ENCODE results near the gene HMGB2.
A peak's percentile ranks its signal among the peaks of the same experiment; 100 is the strongest.

The HMGB2 gene

GRCh38 chr4:173333658-173334084, 487 bp downstream of the HMGB2 start:
- DNase-seq, result peak; percentile 34

- DNase-seq, result peak; percentile 10
Observed at GRCh38 chr4:173332963-173333657, 1.0 kb downstream of the HMGB2 start.

GRCh38 chr4:173332021-173332487, 2.1 kb downstream of the HMGB2 start:
- no peak for DNase-seq

- no peak for DNase-seq
Observed at GRCh38 chr4:173330590-173330989, 3.6 kb downstream of the HMGB2 start.

GRCh38 chr4:173328236-173328901, 5.8 kb downstream of the HMGB2 start:
- DNase-seq, result no peak

- no peak for DNase-seq
Observed at GRCh38 chr4:173325007-173325736, 9.0 kb downstream of the HMGB2 start.

GRCh38 chr4:173319696-173320095, 14.5 kb downstream of the HMGB2 start:
- DNase-seq, result no peak

- DNase-seq, result no peak
Observed at GRCh38 chr4:173318648-173319211, 15.4 kb downstream of the HMGB2 start.

- DNase-seq, result no peak
Observed at GRCh38 chr4:173318240-173318639, 15.9 kb downstream of the HMGB2 start.

- no peak for DNase-seq
Observed at GRCh38 chr4:173317004-173317403, 17.2 kb downstream of the HMGB2 start.

- no peak for DNase-seq
Observed at GRCh38 chr4:173316060-173316459, 18.1 kb downstream of the HMGB2 start.

- DNase-seq, result no peak
Observed at GRCh38 chr4:173314715-173315114, 19.4 kb downstream of the HMGB2 start.

- DNase-seq, result no peak
Observed at GRCh38 chr4:173311368-173311767, 22.8 kb downstream of the HMGB2 start.

GRCh38 chr4:173307778-173308177, 26.4 kb downstream of the HMGB2 start:
- DNase-seq, result no peak

- no peak for DNase-seq
Observed at GRCh38 chr4:173301518-173302201, 32.5 kb downstream of the HMGB2 start.

GRCh38 chr4:173294444-173294843, 39.7 kb downstream of the HMGB2 start:
- no peak for DNase-seq

- no peak for DNase-seq
Observed at GRCh38 chr4:173293663-173294062, 40.5 kb downstream of the HMGB2 start.

GRCh38 chr4:173291899-173292298, 42.3 kb downstream of the HMGB2 start:
- DNase-seq, result no peak

- DNase-seq, result no peak
Observed at GRCh38 chr4:173289353-173289727, 44.8 kb downstream of the HMGB2 start.

- DNase-seq, result no peak
Observed at GRCh38 chr4:173288698-173289352, 45.3 kb downstream of the HMGB2 start.

GRCh38 chr4:173288296-173288695, 45.9 kb downstream of the HMGB2 start:
- peak; percentile 70 for DNase-seq

- no peak for DNase-seq
Observed at GRCh38 chr4:173287486-173287885, 46.7 kb downstream of the HMGB2 start.

Data from activated gamma-delta T cell treated with Interleukin-2 at 50 U/mL for 16 hours (primary cell).